HG03108 (cell line): ENCODE results near the gene RIPPLY1.

Experiments used
- ATAC-seq: cut with Tn5 transposase; IDR thresholded peaks from one replicate; pipeline ENCODE4 v1.9.1; 2021; ENCODE audit warnings: moderate library complexity; ENCODE audit not compliant: unreplicated experiment

The RIPPLY1 gene, protein sequence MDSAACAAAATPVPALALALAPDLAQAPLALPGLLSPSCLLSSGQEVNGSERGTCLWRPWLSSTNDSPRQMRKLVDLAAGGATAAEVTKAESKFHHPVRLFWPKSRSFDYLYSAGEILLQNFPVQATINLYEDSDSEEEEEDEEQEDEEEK

DNA sequence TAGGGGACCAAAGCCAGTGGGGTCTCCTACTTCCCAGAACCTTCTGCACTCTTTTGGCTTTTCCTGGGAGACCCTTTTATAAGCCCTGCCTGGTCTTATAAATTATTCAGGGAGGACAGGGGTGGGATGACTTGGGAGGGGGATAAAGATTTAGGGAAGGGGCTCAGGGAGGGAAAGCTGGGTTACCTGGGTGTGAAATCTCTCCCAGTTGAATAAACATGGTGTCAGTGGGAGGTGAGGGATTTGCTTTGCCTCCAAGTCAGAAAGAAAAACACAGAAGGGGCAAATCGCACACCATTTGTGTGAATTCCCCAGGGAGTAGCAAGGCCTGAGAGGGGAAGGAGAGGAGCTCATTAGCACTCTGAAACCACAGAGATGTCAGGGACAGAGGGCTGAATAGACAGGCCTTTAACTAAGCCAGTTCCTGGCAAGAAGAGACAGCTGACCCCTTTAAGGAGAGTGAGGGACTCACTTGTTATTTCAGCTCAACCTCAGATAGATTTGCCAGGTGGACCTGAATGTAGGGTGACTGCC is at the start of gene RIPPLY1:
TSS of gene RIPPLY1 (minus strand) at position 51 of the 534 bp plus-strand sequence. CDS start 54 bp downstream, outside the sequence.
- no peak for ATAC-seq

DNA sequence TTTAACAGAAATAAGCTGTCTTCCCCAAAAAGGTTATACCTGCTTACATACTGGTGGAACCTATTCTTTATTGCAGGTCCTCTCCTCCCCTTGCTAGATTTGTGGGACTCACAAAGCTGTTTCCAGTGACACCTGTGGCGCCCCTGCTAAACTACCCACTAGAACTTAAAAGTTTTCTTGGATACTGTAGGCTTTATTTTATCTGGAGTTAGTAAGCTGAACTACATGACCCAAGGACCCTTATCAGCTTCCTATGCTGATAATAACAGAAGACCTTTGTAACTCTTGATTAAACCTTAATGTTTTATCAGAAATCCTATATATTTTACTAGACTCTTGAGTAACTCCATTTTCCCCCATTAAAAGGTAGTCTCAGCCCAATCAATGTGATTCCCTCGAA is 49.4 kb upstream of the RIPPLY1 start:
- no peak for ATAC-seq

DNA sequence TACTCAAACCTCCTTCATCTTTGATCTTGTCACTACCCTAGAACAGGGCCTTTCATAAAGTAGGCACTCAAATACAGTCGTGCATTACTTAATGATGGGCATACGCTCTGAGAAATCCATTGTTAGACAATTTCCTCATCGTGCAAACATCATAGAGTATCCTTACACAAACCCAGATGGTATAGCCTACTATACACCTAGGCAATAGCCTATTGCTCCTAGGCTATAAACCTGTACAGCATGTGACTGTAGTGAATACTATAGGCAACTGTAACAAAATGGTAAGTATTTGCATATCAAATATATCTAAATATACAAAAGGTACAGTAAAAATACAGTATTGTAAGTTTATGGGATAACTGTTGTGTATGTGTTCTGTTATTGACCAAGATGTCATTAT is 48.9 kb upstream of the RIPPLY1 start:
- ATAC-seq: no peak

GRCh38 chrX:106951230-106951629 is 48.1 kb upstream of the RIPPLY1 start:
- no peak for ATAC-seq

DNA sequence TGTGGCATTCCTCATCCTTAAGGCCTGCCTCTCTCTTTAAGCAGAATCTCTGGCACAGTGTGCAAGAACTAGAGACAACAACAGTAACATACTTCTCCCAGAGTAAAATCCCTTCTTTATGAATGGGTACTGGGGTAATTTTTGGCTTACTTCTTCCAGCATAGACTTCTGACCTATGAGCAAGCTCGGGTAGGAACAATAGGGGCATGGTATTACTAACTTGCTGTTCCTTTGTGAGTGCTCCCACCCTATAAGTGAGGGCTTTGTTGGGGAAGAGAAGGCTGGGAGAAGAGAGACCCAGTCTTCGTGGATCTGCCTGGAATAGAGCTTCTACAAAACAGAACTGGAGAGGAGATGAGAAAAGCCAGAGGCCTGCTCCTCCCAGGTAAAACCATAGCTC is 47.2 kb upstream of the RIPPLY1 start:
- no peak for ATAC-seq

- no peak for ATAC-seq
Measured at GRCh38 chrX:106949366-106949765, 46.2 kb upstream of the RIPPLY1 start.

DNA sequence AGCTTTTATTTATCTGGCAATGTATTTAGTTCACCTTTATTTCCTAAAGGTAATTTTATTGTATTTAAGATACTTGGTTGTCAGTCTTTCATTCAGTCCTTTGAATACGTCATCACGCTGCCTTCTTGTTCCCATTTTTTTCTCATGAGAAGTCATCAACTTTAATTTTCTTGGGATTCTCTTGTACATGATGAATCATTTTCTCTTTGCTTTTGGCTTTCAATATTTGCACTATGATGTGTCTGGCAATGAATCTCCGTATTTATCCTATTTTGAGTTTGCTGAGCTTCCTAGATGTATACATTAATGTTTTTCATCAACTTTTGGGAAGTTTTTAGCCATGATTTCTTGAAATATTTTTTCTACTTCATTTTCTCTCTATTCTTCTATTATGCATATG is 45.5 kb upstream of the RIPPLY1 start:
- no peak for ATAC-seq

DNA sequence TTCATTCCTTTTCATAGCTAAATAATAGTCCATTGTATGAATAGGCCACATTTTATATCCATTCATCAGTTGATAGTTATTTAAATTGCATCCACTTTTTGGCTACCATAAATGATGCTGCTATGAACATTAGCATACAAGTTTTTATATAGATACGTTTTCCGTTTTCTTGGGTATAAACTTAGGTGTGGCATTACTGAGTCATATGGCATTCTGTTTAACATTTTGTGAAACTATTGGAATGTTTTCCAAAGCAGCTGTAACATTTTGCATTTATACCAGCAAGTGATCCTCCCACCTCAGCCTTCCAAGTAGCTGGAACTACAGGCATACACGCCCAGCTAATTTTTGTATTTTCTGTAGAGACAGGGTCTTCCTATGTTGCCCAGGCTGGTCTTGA is 43.3 kb upstream of the RIPPLY1 start:
- no peak for ATAC-seq

GRCh38 chrX:106940068-106940467 is 36.9 kb upstream of the RIPPLY1 start:
- no peak for ATAC-seq

DNA sequence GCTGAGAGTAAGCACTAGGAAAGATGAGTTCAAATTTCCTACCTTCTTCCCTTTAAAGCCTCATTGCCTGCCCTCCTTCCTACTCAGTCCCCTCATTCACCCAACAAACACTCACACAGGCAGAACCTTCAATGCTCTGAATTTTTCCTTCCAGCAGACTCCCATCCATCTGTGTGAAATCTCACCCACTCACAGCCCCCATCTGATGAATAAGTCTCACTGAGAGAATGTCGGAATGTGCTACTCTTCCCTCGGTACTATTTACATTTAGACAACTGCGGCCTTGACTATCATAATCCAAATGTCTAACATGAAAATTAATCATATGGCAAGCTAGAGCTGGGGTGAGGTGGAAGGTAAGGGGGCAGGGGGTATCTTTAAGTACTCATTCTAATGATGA is 36.4 kb upstream of the RIPPLY1 start:
- ATAC-seq: no peak

DNA sequence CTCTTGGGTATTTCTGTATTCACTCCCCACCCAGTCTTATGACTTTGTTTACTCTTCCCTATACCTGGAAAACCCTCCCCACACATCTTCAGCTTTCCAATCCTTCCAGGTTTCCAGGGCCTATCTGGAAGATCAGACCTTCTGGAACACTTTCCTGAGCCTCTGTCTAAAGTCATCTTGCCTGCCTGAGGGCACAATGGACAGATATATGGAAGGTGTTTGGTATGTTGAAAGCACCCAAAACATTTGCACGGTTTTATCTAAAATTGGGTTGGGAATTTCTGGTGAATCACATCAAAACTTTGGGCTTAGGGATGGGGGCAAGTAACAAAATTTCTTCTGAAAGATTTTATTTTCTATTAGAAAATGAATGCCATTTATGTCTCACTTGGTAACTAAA is 33.1 kb upstream of the RIPPLY1 start:
- no peak for ATAC-seq

DNA sequence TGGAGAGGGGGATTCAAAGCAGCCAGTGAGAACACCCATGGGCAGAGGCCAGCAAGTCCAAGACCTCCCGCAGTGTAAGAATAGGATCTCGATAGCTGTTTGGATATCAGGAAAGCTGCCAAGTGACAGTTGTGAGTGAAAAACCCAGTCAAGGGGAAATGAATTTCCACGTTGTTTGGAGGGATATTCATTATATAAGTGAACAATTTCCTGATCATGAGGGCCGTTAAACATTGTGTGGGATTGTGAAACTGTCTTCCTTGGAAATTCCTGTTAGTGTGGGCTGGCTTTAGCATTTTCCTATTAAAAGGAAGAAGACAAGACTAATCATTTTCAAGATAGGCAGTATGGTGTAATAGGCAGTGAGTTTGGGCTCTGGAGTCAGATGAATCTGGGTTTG is 32.0 kb upstream of the RIPPLY1 start:
- ATAC-seq: no peak

GRCh38 chrX:106933538-106933961 is 30.4 kb upstream of the RIPPLY1 start:
- ATAC-seq: no peak

DNA sequence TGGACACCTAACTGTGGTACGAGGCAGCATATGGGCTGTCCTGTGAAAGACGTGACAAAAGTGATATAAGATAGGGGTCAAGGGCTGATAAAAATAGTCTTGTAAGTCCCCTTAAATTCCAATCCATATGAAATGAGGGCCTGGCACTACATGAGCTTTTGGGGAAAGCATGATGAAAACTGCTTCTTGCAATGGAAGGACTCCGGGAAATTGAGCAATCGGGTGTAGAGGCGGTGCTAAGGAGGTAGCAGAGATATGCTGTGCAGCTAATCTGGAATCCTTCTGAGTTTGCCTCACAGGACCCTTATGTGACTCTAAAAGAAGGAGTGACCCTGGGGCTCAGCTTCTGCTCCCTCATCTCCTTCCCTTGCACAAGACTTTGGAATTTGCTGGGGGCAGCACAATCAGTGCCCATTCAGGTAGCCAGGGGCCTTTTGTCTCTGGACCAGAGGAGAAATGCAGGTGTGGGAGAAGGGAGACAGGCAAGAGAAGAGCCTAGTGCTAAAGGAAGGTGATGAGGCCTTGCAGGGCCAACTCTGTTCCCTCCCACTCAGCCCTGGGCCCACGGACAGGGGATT is 29.9 kb upstream of the RIPPLY1 start:
- no peak for ATAC-seq

GRCh38 chrX:106932492-106932923 is 29.4 kb upstream of the RIPPLY1 start:
- no peak for ATAC-seq

DNA sequence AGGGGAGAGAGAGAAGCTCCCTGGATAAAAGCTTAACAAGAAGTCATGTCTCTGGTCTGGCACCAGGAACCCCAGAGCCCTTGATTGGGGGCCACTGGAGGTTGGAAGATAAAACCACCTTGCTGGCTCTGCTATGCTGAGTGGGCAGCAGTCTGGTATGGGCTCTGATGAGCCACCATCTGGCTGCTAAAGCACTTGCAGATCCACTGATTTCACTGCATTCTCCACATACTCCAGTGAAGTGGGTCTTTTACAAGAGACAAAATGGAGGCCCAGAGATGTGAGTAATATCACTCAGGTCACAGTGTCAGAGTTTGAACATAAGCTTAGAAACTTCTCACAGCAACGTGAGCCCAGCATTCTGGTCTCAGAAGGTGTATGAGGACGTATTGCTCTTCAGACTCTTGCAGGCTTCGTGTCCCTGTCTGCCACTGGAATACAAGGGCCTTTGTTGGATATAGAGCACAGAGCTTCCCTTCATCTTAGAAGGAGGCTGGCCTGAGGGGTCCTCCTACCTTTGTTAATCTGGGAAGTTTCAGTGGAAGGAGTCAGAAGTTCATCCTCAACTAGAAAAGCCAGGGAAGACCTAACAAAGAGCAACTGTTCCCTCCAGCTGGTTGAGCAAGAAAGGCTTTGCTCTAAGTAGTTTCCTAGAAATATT is 28.8 kb upstream of the RIPPLY1 start:
- no peak for ATAC-seq

GRCh38 chrX:106928227-106928626 is 25.1 kb upstream of the RIPPLY1 start:
- ATAC-seq: no peak

DNA sequence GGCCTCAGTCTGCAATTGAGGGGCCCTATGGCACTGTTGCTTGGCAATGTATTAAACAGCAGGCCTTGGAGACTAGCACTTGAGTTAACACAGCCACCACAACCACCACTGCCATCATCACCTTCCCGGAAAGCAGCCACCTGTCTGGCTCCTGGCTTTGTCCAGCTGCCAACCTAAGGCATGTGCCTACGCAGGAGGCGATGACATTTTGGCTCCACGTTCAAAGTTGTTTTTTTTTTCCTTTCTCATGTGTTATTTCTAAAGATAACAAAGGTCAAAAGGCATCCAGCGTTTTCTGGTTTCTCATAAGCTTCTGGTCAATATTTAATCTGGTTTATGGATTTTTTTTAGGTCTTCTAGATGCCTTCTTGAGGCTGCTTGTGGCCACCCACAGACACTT is 24.6 kb upstream of the RIPPLY1 start:
- no peak for ATAC-seq

DNA sequence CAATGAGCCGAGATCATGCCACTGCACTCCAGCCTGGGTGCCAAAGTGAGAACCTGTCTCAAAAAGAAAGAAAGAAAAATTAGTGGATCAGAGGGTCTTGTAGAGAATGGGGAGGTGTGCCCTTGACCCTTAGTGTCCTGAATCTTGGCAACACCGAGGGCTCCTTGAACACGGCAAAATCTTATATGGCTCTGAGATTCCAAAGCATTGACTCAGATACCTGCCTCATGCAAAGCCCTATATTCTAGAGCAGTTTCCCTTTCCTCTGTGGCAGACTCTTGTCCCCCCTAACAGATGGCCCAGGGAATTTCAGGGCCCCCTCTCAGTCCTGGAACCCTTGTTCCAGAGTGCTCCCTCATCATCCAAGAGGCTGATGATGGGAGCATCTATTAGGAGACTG is 23.9 kb upstream of the RIPPLY1 start:
- ATAC-seq: no peak

- ATAC-seq: no peak
Measured at GRCh38 chrX:106921637-106922036, 18.5 kb upstream of the RIPPLY1 start.

GRCh38 chrX:106919932-106920452 is 16.9 kb upstream of the RIPPLY1 start, which contains the start of gene CLDN2:
Gene CLDN2, plus strand, starts transcription at chrX:106920402. Its CDS starts 7,827 bp downstream, at chrX:106928229.
- ATAC-seq: no peak
